IMR-90 (cell line): ENCODE results near the gene GK. TPM values are rescaled to one million over a fixed set of nuclear protein-coding genes. Genes with fewer than 3 reads are reported as not detected.

Experiments
- ATAC-seq: fragments of 200-7000 bp; cut with Tn5 transposase; 2 replicates; pipeline ENCODE4 v1.9.1; 2020; ENCODE audit warnings: low read depth, mild to moderate bottlenecking, moderate library complexity
- BruUV-seq: library from RNA; stranded (reverse); fragments of 400-500 nt; replicated peaks from 2 replicates; lab custom pipeline; 2021; lab: Mats Ljungman, UMichigan
- CTCF ChIA-PET: fragments of 300-600 bp; formaldehyde crosslinking; extraction: SDS; loops from one replicate; lab custom pipeline; 2021; ENCODE audit warnings: antibody characterized with exemption; lab: Yijun Ruan, JAX
- POLR2A ChIA-PET: fragments of 300-600 bp; sonication (Branson Sonifier 250); formaldehyde crosslinking; loops from one replicate; lab custom pipeline; 2022; ENCODE audit warnings: antibody characterized with exemption; ENCODE audit not compliant: unreplicated experiment; lab: Charles Lee
- DNase-seq: peaks from one replicate; pipeline ENCODE4 v3.0.0; 2013
- H2AFZ ChIP-seq: replicated peaks from 2 replicates; pipeline ENCODE3; 2013; ENCODE audit warnings: low read length, mild to moderate bottlenecking; ENCODE audit not compliant: poor library complexity
- H2AK5ac ChIP-seq: 2 replicates; pipeline ENCODE4 v1.6.1; 2013; ENCODE audit warnings: low read depth, low read length, inconsistent platforms
- H2AK9ac ChIP-seq: replicated peaks from 2 replicates; pipeline ENCODE3; 2013; ENCODE audit warnings: mild to moderate bottlenecking, low read depth, low read length, moderate library complexity; ENCODE audit not compliant: poor library complexity
- H2BK120ac ChIP-seq: 2 replicates; pipeline ENCODE4 v1.6.1; 2013; ENCODE audit warnings: low read depth, low read length, inconsistent platforms
- H2BK15ac ChIP-seq: 3 replicates; pipeline ENCODE4 v1.6.1; 2013; ENCODE audit warnings: low read depth, low read length, inconsistent platforms
- H2BK20ac ChIP-seq: 2 replicates; pipeline ENCODE4 v1.6.1; 2013; ENCODE audit warnings: low read depth, mild to moderate bottlenecking, inconsistent platforms, low read length, moderate library complexity
- H2BK5ac ChIP-seq: 2 replicates; pipeline ENCODE4 v1.6.1; 2013; ENCODE audit warnings: mild to moderate bottlenecking, low read depth, low read length, inconsistent platforms; ENCODE audit not compliant: poor library complexity, severe bottlenecking
- H3K14ac ChIP-seq: replicated peaks from 2 replicates; pipeline ENCODE4 v1.6.1; 2013; ENCODE audit warnings: low read depth, low read length, inconsistent platforms
- H3K18ac ChIP-seq: 2 replicates; pipeline ENCODE4 v1.6.1; 2013; ENCODE audit warnings: low read depth, low read length, control low read depth
- H3K23ac ChIP-seq: 2 replicates; pipeline ENCODE4 v1.6.1; 2013; ENCODE audit warnings: low read depth, low read length, inconsistent platforms
- H3K27ac ChIP-seq: 2 replicates; pipeline ENCODE4 v1.5.1; 2013; ENCODE audit warnings: mild to moderate bottlenecking, control low read depth, low read length; ENCODE audit not compliant: insufficient read depth
- H3K27me3 ChIP-seq: 2 replicates; pipeline ENCODE4 v1.6.1; 2013; ENCODE audit warnings: low read length; ENCODE audit not compliant: control insufficient read depth, insufficient read depth
- H3K36me3 ChIP-seq: 2 replicates; pipeline ENCODE4 v1.6.1; 2013; ENCODE audit warnings: low read length, mixed read lengths; ENCODE audit not compliant: control insufficient read depth, insufficient read depth
- H3K4ac ChIP-seq: 2 replicates; pipeline ENCODE4 v1.6.1; 2013; ENCODE audit warnings: low read depth, low read length, inconsistent platforms
- H3K4me1 ChIP-seq: 2 replicates; pipeline ENCODE4 v1.6.1; 2013; ENCODE audit warnings: low read length, mixed read lengths; ENCODE audit not compliant: control insufficient read depth, insufficient read depth
- H3K4me2 ChIP-seq: 2 replicates; pipeline ENCODE4 v1.6.1; 2013; ENCODE audit warnings: low read depth, mild to moderate bottlenecking, control low read depth, low read length, moderate library complexity
- H3K4me3 ChIP-seq: 2 replicates; pipeline ENCODE4 v1.5.1; 2013; ENCODE audit warnings: low read depth, mild to moderate bottlenecking, control low read depth, low read length, moderate library complexity; ENCODE audit not compliant: insufficient read depth
- H3K56ac ChIP-seq: 2 replicates; pipeline ENCODE4 v1.6.1; 2013; ENCODE audit warnings: low read length, inconsistent platforms; ENCODE audit not compliant: insufficient read depth; ENCODE audit errors: extremely low read depth
- H3K79me1 ChIP-seq, 2 experiments: 2 replicates each; pipeline ENCODE4 v1.6.1; 2013; ENCODE audit warnings: low read length in 2 of 2, inconsistent platforms in 1 of 2, low read depth in 1 of 2
- H3K9ac ChIP-seq: 2 replicates; pipeline ENCODE4 v1.6.1; 2013; ENCODE audit warnings: low read depth, low read length, control low read depth
- H3K9me1 ChIP-seq: 2 replicates; pipeline ENCODE4 v1.6.1; 2013; ENCODE audit warnings: low read length, inconsistent platforms; ENCODE audit not compliant: insufficient read depth
- H3K9me3 ChIP-seq: 2 replicates; pipeline ENCODE4 v1.6.1; 2013; ENCODE audit warnings: low read length; ENCODE audit not compliant: control insufficient read depth, insufficient read depth
- H4K20me1 ChIP-seq: 2 replicates; pipeline ENCODE4 v1.6.1; 2013; ENCODE audit warnings: low read length, inconsistent platforms; ENCODE audit not compliant: insufficient read depth
- H4K5ac ChIP-seq: 2 replicates; pipeline ENCODE4 v1.6.1; 2013; ENCODE audit warnings: mild to moderate bottlenecking, low read depth, low read length, control low read depth
- H4K8ac ChIP-seq, 2 experiments: 2 replicates each; pipeline ENCODE4 v1.6.1; 2013; ENCODE audit warnings: low read depth in 2 of 2, low read length in 2 of 2, control low read depth in 1 of 2, inconsistent platforms in 1 of 2
- H4K91ac ChIP-seq: 2 replicates; pipeline ENCODE4 v1.6.1; 2013; ENCODE audit warnings: low read depth, low read length, inconsistent platforms; ENCODE audit not compliant: insufficient read depth
- MXI1 ChIP-seq: IDR thresholded peaks from 2 replicates; pipeline ENCODE4 v1.6.1; 2012; ENCODE audit warnings: low read depth, mild to moderate bottlenecking, low read length, moderate library complexity, borderline replicate concordance
- NFE2L2 ChIP-seq: fragments of 150-350 bp; IDR thresholded peaks from 2 replicates; pipeline ENCODE4 v1.6.1; 2016; ENCODE audit warnings: low read depth, mild to moderate bottlenecking, low read length
- POLR2A ChIP-seq: IDR thresholded peaks from 2 replicates; pipeline ENCODE4 v1.6.1; 2012; ENCODE audit warnings: mild to moderate bottlenecking, low read depth, low read length
- RCOR1 ChIP-seq: IDR thresholded peaks from 2 replicates; pipeline ENCODE4 v1.6.1; 2012; ENCODE audit warnings: mild to moderate bottlenecking, low read length, improper control_type of control experiment; ENCODE audit not compliant: insufficient replicate concordance
- RFX5 ChIP-seq: IDR thresholded peaks from 2 replicates; pipeline ENCODE4 v1.8.0; 2012; ENCODE audit warnings: low read depth, mild to moderate bottlenecking, low read length, moderate library complexity
- SMC3 ChIP-seq: fragments of 150-350 bp; IDR thresholded peaks from 2 replicates; pipeline ENCODE4 v1.6.1; 2016; ENCODE audit warnings: low read depth, mild to moderate bottlenecking, antibody characterized with exemption, low read length, moderate library complexity
- WGBS, 2 experiments: methylation state at CpG; one replicate each; pipeline versions ENCODE4 v1.1.5 to v1.1.7; 2013; ENCODE audit warnings: missing lambda C conversion rate in 2 of 2; ENCODE audit not compliant: insufficient read length in 1 of 2; ENCODE audit errors: extremely low coverage in 2 of 2; 5-methylcytosine and 5-hydroxymethylcytosine counted together
- dilution Hi-C: fragments of 300-500 bp; cut with HindIII; formaldehyde crosslinking; loops from one replicate; pipeline ENCODE4 v1.14.3; 2018; ENCODE audit warnings: low sequenced_read_pairs; ENCODE audit not compliant: unreplicated experiment
- in situ Hi-C: fragments of 300-500 bp; cut with MboI; formaldehyde crosslinking; loops from 3 replicates; pipeline ENCODE4 v1.14.3; 2019; ENCODE audit warnings: low sequenced_read_pairs, inconsistent platforms, mixed read lengths
- intact Hi-C: fragments of 100-400 bp; cut with micrococcal nuclease; formaldehyde crosslinking; loops from 2 replicates; pipeline ENCODE4 v1.10.0; 2022
- polyA plus RNA-seq, 3 experiments: library from polyadenylated mRNA; depleted of rRNA; stranded (reverse); fragments of >200 nt; gene quantifications; 2 replicates each; pipeline ENCODE4 v1.2.3, GENCODE V29; 2012; ENCODE audit warnings: low replicate concordance in 1 of 3
- total RNA-seq: library from RNA; depleted of rRNA; stranded (reverse); fragments of >200 nt; gene quantifications from 2 replicates; pipeline ENCODE4 v1.2.3, GENCODE V29; 2012
- TF ChIP-seq, protein P1 (sequence below): fragments of 150-350 bp; IDR thresholded peaks from 2 replicates; pipeline ENCODE4 v1.6.1; 2016; ENCODE audit warnings: low read depth, mild to moderate bottlenecking, low read length, moderate library complexity, borderline replicate concordance

The GK gene
- total and polyA plus RNA-seq, 2 of the 4 experiments (the other 2 are of a cell fraction) = 7.6 to 9.3 TPM

DNA sequence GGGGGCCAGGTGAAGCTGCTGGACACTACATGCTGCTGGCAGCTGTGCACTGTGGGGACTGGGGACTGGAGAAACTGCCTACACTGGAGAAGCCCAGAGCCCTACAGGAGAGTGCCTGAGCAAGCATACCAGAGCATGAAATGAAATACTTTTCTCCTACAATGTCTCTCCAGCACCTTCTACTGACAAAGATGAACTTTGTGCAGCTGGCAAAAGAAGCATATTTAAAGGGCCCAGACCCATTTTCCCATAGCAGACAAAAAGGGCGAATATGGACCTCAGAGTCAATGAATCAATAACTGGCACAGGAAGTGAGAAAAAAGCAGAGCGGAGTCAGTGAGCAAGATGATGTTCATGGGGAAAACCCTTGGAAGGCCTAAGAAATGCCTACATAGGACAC, 30.9 kb upstream of the GK start (continued):
- TF ChIP-seq, protein P1, sequence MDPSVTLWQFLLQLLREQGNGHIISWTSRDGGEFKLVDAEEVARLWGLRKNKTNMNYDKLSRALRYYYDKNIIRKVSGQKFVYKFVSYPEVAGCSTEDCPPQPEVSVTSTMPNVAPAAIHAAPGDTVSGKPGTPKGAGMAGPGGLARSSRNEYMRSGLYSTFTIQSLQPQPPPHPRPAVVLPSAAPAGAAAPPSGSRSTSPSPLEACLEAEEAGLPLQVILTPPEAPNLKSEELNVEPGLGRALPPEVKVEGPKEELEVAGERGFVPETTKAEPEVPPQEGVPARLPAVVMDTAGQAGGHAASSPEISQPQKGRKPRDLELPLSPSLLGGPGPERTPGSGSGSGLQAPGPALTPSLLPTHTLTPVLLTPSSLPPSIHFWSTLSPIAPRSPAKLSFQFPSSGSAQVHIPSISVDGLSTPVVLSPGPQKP = no peak

DNA sequence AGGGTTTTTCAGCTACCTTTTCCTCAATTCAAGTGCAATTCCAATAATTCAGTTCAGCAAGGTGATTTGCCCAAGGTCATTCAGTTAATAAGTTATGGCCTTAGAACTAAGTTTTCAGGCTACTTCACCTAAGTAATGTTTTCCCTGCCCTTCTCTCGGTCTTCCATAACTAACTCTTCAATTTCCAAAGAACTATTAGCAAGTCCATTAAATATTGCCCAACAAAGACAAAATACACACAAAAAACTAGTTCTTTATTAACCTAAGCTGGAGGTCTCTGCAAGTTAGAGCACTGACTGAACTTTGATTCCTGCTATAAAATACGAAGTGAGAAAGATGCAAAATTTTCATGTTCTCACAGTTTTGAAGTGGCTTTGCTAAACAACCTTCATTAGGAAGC, 26.8 kb upstream of the GK start:
- dilution Hi-C loops (no loop called here), in situ Hi-C loops (no loop called here), intact Hi-C loops (no loop called here)
- H4K8ac ChIP-seq = no peak overlapping the region
- no TSS peak for BruUV-seq
- no peaks in the 10 kb centered on the region for H3K27me3 ChIP-seq
- no peak for DNase-seq
- H3K56ac ChIP-seq = no peak overlapping the region
- TF ChIP-seq POLR2A (no peak), RCOR1 (no peak), NFE2L2 (no peak), RFX5 (no peak), MXI1 (no peak), SMC3 (no peak)
- no peak overlapping the region for H3K4ac ChIP-seq
- H4K91ac ChIP-seq = no peak overlapping the region
- no CpG with 5 or more reads among the region's 2 CpGs for WGBS, 2 experiments
- no peak for ATAC-seq
- H2AK5ac ChIP-seq = no peak overlapping the region
- H3K4me1 ChIP-seq = no peaks in the 10 kb centered on the region
- H3K23ac ChIP-seq = no peak overlapping the region
- no peak overlapping the region for H3K18ac ChIP-seq
- H2AFZ ChIP-seq = no peak overlapping the region
- H3K27ac ChIP-seq = no peak overlapping the region
- H3K14ac ChIP-seq = no peak overlapping the region
- H3K4me3 ChIP-seq = no peak overlapping the region
- H3K36me3 ChIP-seq = no peaks in the 10 kb centered on the region
- no peak overlapping the region for H3K4me2 ChIP-seq
- CTCF ChIA-PET = no interaction called here
- H3K79me1 ChIP-seq = no peaks in the 10 kb centered on the region
- no peak overlapping the region for H3K9ac ChIP-seq
- H2BK15ac ChIP-seq = no peak overlapping the region
- H2BK5ac ChIP-seq = no peak overlapping the region
- POLR2A ChIA-PET = no interaction called here
- no peak overlapping the region for H2AK9ac ChIP-seq
- peaks cover 5% of the 10 kb centered on the region for H3K9me3 ChIP-seq
- H2BK20ac ChIP-seq = no peak overlapping the region
- no peak overlapping the region for H4K5ac ChIP-seq
- no peaks in the 10 kb centered on the region for H4K20me1 ChIP-seq
- H2BK120ac ChIP-seq = no peak overlapping the region
- H3K9me1 ChIP-seq = no peaks in the 10 kb centered on the region
